Ishikawa (cell line): ENCODE measurements around the gene PGBD5.

Experiments
- CEBPB ChIP-seq: IDR thresholded peaks from 2 replicates; pipeline ENCODE4 v1.6.1; 2012
- CREB1 ChIP-seq: IDR thresholded peaks from 2 replicates; pipeline ENCODE4 v1.6.1; 2012; ENCODE audit warnings: low read depth
- EGR1 ChIP-seq: IDR thresholded peaks from 2 replicates; pipeline ENCODE4 v1.6.1; 2012
- EP300 ChIP-seq: IDR thresholded peaks from 2 replicates; pipeline ENCODE4 v1.6.1; 2012; ENCODE audit warnings: borderline replicate concordance
- NFIC ChIP-seq: IDR thresholded peaks from 2 replicates; pipeline ENCODE4 v1.6.1; 2012
- RAD21 ChIP-seq: IDR thresholded peaks from 2 replicates; pipeline ENCODE4 v1.6.1; 2012; ENCODE audit warnings: low read depth
- TAF1 ChIP-seq: IDR thresholded peaks from 2 replicates; pipeline ENCODE4 v1.6.1; 2012; ENCODE audit warnings: low read depth, mild to moderate bottlenecking
- TCF12 ChIP-seq: IDR thresholded peaks from 2 replicates; pipeline ENCODE4 v1.6.1; 2012; ENCODE audit warnings: low read depth
- YY1 ChIP-seq: IDR thresholded peaks from 2 replicates; pipeline ENCODE4 v1.6.1; 2012; ENCODE audit warnings: low read depth
- TF ChIP-seq, protein P1 (sequence below): IDR thresholded peaks from 2 replicates; pipeline ENCODE4 v1.6.1; 2012
- TF ChIP-seq, protein P2 (sequence below): IDR thresholded peaks from 2 replicates; pipeline ENCODE4 v1.6.1; 2012
- TF ChIP-seq, protein P3 (sequence below): IDR thresholded peaks from 2 replicates; pipeline ENCODE4 v1.6.1; 2012; ENCODE audit warnings: low read depth, mild to moderate bottlenecking

DNA sequence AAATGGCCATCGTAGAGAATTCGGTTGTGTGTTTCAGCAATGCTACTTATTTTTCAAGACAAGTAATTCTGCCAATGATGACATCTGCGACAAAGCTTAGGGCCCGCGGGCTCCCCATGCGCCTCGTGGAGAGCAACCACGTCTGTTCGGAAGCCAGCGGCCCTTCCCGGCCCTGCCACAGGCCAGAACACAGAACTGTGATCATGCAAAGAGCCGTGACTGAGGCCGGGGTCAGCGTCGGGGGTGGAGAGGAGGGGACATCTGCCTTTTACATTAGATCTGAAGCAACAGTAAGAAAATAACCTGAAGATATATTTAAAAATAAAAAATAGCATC, 103.7 kb downstream of the PGBD5 start:
- TF ChIP-seq, protein P1, sequence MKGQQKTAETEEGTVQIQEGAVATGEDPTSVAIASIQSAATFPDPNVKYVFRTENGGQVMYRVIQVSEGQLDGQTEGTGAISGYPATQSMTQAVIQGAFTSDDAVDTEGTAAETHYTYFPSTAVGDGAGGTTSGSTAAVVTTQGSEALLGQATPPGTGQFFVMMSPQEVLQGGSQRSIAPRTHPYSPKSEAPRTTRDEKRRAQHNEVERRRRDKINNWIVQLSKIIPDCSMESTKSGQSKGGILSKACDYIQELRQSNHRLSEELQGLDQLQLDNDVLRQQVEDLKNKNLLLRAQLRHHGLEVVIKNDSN: no peak
- TF ChIP-seq TCF12: no peak
- TF ChIP-seq EGR1: no peak
- no peak for TF ChIP-seq RAD21
- TF ChIP-seq YY1: no peak
- no peak for TF ChIP-seq CEBPB
- TF ChIP-seq NFIC: no peak
- TF ChIP-seq TAF1: no peak
- TF ChIP-seq, protein P2, sequence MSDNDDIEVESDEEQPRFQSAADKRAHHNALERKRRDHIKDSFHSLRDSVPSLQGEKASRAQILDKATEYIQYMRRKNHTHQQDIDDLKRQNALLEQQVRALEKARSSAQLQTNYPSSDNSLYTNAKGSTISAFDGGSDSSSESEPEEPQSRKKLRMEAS: no peak
- TF ChIP-seq, protein P3, sequence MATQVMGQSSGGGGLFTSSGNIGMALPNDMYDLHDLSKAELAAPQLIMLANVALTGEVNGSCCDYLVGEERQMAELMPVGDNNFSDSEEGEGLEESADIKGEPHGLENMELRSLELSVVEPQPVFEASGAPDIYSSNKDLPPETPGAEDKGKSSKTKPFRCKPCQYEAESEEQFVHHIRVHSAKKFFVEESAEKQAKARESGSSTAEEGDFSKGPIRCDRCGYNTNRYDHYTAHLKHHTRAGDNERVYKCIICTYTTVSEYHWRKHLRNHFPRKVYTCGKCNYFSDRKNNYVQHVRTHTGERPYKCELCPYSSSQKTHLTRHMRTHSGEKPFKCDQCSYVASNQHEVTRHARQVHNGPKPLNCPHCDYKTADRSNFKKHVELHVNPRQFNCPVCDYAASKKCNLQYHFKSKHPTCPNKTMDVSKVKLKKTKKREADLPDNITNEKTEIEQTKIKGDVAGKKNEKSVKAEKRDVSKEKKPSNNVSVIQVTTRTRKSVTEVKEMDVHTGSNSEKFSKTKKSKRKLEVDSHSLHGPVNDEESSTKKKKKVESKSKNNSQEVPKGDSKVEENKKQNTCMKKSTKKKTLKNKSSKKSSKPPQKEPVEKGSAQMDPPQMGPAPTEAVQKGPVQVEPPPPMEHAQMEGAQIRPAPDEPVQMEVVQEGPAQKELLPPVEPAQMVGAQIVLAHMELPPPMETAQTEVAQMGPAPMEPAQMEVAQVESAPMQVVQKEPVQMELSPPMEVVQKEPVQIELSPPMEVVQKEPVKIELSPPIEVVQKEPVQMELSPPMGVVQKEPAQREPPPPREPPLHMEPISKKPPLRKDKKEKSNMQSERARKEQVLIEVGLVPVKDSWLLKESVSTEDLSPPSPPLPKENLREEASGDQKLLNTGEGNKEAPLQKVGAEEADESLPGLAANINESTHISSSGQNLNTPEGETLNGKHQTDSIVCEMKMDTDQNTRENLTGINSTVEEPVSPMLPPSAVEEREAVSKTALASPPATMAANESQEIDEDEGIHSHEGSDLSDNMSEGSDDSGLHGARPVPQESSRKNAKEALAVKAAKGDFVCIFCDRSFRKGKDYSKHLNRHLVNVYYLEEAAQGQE: no peak
- no peak for TF ChIP-seq CREB1
- no peak for TF ChIP-seq EP300
